DND-41 (cell line): ENCODE results near the gene KRCC1.

Source experiments
- ATAC-seq: fragments of 200-7000 bp; cut with Tn5 transposase; 3 replicates; pipeline ENCODE4 v1.9.1; 2021; ENCODE audit warnings: low read depth; ENCODE audit not compliant: insufficient read depth
- DNase-seq: peaks from one replicate; pipeline ENCODE4 v3.0.0-alpha.2; 2020
- H2AFZ ChIP-seq: 2 replicates; pipeline ENCODE4 v1.6.0; 2012; ENCODE audit warnings: low read depth, low read length
- H3K27ac ChIP-seq: 2 replicates; pipeline ENCODE4 v1.5.1; 2012; ENCODE audit warnings: low read length, inconsistent platforms
- H3K27me3 ChIP-seq: fragments of 200-600 bp; sonication (generic); 2 replicates; pipeline ENCODE4 v1.6.0; 2012; ENCODE audit warnings: low read length, mild to moderate bottlenecking, inconsistent platforms; ENCODE audit not compliant: insufficient read depth, poor library complexity
- H3K36me3 ChIP-seq: 2 replicates; pipeline ENCODE4 v1.5.1; 2012; ENCODE audit warnings: low read length, inconsistent platforms; ENCODE audit not compliant: insufficient read depth
- H3K4me1 ChIP-seq: 2 replicates; pipeline ENCODE4 v1.5.1; 2012; ENCODE audit warnings: mild to moderate bottlenecking, low read length; ENCODE audit not compliant: insufficient read depth
- H3K4me2 ChIP-seq: 2 replicates; pipeline ENCODE4 v1.6.0; 2012; ENCODE audit warnings: mild to moderate bottlenecking, moderate library complexity, low read length, inconsistent platforms; ENCODE audit not compliant: insufficient read depth
- H3K4me3 ChIP-seq, 2 experiments: fragments of 200-600 bp in 1 of 2; shearing (Covaris generic) in 1 of 2; 2 replicates each; pipeline ENCODE4 v1.5.1; 2012 to 2016; ENCODE audit warnings: inconsistent platforms in 2 of 2, low read length in 2 of 2, mild to moderate bottlenecking in 2 of 2, low read depth in 1 of 2, moderate library complexity in 1 of 2
- H3K79me2 ChIP-seq: 2 replicates; pipeline ENCODE4 v1.6.0; 2012; ENCODE audit warnings: low read length, inconsistent platforms; ENCODE audit not compliant: insufficient read depth
- H3K9ac ChIP-seq: 2 replicates; pipeline ENCODE4 v1.6.0; 2012; ENCODE audit warnings: low read depth, mild to moderate bottlenecking, inconsistent platforms, low read length, moderate library complexity
- H3K9me3 ChIP-seq: 2 replicates; pipeline ENCODE4 v1.5.1; 2012; ENCODE audit warnings: low read length, moderate library complexity, mild to moderate bottlenecking, inconsistent platforms; ENCODE audit not compliant: insufficient read depth, severe bottlenecking
- H4K20me1 ChIP-seq: 2 replicates; pipeline ENCODE4 v1.6.0; 2012; ENCODE audit warnings: low read length; ENCODE audit not compliant: insufficient read depth
- EZH2 ChIP-seq: IDR thresholded peaks from 3 replicates; pipeline ENCODE4 v1.6.1; 2012; ENCODE audit warnings: borderline replicate concordance, low read depth, mild to moderate bottlenecking, moderate library complexity, low read length, inconsistent platforms; ENCODE audit not compliant: severe bottlenecking
- TF ChIP-seq, protein P1 (sequence below): IDR thresholded peaks from 2 replicates; pipeline ENCODE4 v1.5.1; 2012; ENCODE audit warnings: borderline replicate concordance, low read length, moderate library complexity, mild to moderate bottlenecking; ENCODE audit not compliant: poor library complexity, severe bottlenecking; ENCODE audit errors: extremely low read depth

The KRCC1 gene

GRCh38 chr2:88027697-88028389 lies 27.7 kb downstream of the KRCC1 start:
- no peaks in the 10 kb centered on the region for H4K20me1 ChIP-seq
- H3K4me2 ChIP-seq = no peak overlapping the region
- no peaks in the 10 kb centered on the region for H3K9me3 ChIP-seq
- H3K9ac ChIP-seq = no peak overlapping the region
- H2AFZ ChIP-seq = no peak overlapping the region
- H3K36me3 ChIP-seq = peaks cover 21% of the 10 kb centered on the region
- no peaks in the 10 kb centered on the region for H3K27me3 ChIP-seq
- H3K79me2 ChIP-seq = no peaks in the 10 kb centered on the region
- TF ChIP-seq, protein P1, sequence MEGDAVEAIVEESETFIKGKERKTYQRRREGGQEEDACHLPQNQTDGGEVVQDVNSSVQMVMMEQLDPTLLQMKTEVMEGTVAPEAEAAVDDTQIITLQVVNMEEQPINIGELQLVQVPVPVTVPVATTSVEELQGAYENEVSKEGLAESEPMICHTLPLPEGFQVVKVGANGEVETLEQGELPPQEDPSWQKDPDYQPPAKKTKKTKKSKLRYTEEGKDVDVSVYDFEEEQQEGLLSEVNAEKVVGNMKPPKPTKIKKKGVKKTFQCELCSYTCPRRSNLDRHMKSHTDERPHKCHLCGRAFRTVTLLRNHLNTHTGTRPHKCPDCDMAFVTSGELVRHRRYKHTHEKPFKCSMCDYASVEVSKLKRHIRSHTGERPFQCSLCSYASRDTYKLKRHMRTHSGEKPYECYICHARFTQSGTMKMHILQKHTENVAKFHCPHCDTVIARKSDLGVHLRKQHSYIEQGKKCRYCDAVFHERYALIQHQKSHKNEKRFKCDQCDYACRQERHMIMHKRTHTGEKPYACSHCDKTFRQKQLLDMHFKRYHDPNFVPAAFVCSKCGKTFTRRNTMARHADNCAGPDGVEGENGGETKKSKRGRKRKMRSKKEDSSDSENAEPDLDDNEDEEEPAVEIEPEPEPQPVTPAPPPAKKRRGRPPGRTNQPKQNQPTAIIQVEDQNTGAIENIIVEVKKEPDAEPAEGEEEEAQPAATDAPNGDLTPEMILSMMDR = no peak
- no peak for TF ChIP-seq EZH2
- no peaks in the 10 kb centered on the region for H3K4me1 ChIP-seq
- DNase-seq = no peak
- H3K27ac ChIP-seq = no peak overlapping the region
- H3K4me3 ChIP-seq = no peak overlapping the region
- no peak for ATAC-seq

- Histone ChIP-seq H3K9ac (no peak overlapping the region), H3K27me3 (no peaks in the 10 kb centered on the region), H3K27ac (no peak overlapping the region), H3K36me3 (peaks cover 9% of the 10 kb centered on the region; the same call in 1 of the 2 replicates), H4K20me1 (no peaks in the 10 kb centered on the region), H3K9me3 (peaks cover 2% of the 10 kb centered on the region), H3K4me3 (no peak overlapping the region), H3K4me1 (no peaks in the 10 kb centered on the region), H2AFZ (no peak overlapping the region), H3K4me2 (no peak overlapping the region), H3K79me2 (no peaks in the 10 kb centered on the region)
- TF ChIP-seq, protein P1 = no peak
- no peak for TF ChIP-seq EZH2
- ATAC-seq = no peak
- DNase-seq = no peak
Observed at GRCh38 chr2:88024509-88024908, 31.1 kb downstream of the KRCC1 start.

- H2AFZ ChIP-seq = no peak overlapping the region
- no peak for DNase-seq
- no peak overlapping the region for H3K9ac ChIP-seq
Observed at GRCh38 chr2:88022669-88022921, 33.0 kb downstream of the KRCC1 start.

More at GRCh38 chr2:88022669-88022921, 33.0 kb downstream of the KRCC1 start:
- Histone ChIP-seq H3K4me3 (no peak overlapping the region), H3K27ac (no peak overlapping the region), H3K79me2 (no peaks in the 10 kb centered on the region), H3K27me3 (no peaks in the 10 kb centered on the region), H3K4me1 (no peaks in the 10 kb centered on the region), H3K4me2 (no peak overlapping the region), H3K36me3 (no peaks in the 10 kb centered on the region), H3K9me3 (peaks cover 11% of the 10 kb centered on the region), H4K20me1 (no peaks in the 10 kb centered on the region)
- TF ChIP-seq, protein P1 = no peak
- TF ChIP-seq EZH2 = no peak
- ATAC-seq = no peak
